Erythroblast (primary cell): ENCODE measurements around the gene BCDIN3D.

Experiments used
- GATA1 ChIP-seq: IDR thresholded peaks from 2 replicates; pipeline ENCODE4 v1.6.1; 2011; ENCODE audit warnings: low read depth, mild to moderate bottlenecking, control low read depth, low read length, moderate library complexity
- POLR2A ChIP-seq: IDR thresholded peaks from 2 replicates; pipeline ENCODE4 v1.6.1; 2011; ENCODE audit warnings: mild to moderate bottlenecking, low read length

GRCh38 chr12:49882248-49882850 lies 39.4 kb upstream of the BCDIN3D start:
- TF ChIP-seq POLR2A = no peak
- TF ChIP-seq GATA1 = no peak
